ENCODE measurements around the gene GLRX2.
A peak's percentile ranks its signal among the peaks of the same experiment; 100 is the strongest.
"Not testable (repeated sequence)": the region's sequence is repeated elsewhere in the genome, so short reads cannot be mapped to it uniquely, and the experiment has no call there.

The GLRX2 gene, protein sequence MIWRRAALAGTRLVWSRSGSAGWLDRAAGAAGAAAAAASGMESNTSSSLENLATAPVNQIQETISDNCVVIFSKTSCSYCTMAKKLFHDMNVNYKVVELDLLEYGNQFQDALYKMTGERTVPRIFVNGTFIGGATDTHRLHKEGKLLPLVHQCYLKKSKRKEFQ

DNA sequence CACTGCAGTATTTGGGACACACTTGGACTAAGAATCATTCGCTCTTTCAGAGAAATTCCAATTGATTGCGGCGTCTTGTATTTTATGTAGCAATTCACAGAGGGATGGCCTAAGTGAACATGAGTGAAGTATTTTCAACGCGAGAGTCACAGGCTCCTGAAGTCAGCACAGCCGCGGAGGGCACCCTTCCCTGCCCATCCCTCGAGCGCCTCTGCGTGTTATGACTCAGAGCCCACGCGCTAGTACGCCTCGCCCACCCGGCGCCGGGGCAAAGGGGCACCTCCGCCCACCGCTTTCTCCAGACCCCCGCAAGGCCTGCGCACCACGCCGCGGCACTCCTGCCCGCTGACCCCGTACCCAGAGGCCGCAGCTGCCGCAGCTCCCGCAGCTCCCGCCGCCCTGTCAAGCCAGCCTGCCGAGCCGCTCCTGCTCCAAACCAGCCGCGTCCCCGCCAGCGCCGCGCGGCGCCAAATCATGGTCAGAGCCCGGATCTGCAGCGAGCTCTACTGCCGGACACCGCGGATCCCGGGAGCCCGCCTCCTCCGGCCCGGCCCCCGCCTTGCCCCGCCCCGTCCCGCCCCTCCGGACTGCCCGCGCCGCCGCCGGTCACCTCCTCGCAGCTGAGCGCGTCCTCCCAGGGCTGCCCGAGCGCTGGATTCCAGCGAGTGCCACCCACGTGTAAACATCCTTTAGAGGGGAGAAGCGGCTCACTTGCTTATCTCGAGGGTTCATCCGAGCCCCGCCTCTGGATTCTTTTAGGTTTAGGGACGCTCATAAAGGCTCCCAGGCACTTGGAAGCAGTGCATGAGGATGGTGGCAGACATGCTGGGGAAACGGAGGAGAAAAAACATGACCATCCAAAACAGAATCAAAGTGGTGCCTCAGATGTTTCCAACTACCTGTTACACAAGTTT, at the start of gene GLRX2:
Gene GLRX2 (minus strand): TSS at position 508 of the 914 bp plus-strand sequence. CDS start 32 bp downstream, at position 476.
- peak; percentile 59 for DNase-seq

DNA sequence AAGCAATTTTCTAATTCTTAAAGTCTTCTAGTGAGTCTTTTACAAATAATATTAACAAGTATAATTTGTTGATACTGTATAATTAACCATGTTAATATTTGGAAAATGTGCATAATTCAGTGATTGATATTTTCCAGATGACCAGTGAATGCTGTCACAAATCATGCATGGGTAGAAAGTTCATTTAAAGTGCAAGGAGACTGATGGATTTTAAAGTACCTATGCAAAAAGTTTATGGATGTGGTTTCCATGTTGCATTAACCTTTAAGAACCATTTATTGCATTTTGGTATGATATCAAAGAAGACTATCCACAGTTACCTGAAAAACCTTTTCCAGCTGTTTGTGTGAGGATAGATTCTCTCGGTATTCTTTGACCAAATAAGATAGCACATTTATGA, 39.8 kb upstream of the GLRX2 start:
- DNase-seq, result no peak

DNA sequence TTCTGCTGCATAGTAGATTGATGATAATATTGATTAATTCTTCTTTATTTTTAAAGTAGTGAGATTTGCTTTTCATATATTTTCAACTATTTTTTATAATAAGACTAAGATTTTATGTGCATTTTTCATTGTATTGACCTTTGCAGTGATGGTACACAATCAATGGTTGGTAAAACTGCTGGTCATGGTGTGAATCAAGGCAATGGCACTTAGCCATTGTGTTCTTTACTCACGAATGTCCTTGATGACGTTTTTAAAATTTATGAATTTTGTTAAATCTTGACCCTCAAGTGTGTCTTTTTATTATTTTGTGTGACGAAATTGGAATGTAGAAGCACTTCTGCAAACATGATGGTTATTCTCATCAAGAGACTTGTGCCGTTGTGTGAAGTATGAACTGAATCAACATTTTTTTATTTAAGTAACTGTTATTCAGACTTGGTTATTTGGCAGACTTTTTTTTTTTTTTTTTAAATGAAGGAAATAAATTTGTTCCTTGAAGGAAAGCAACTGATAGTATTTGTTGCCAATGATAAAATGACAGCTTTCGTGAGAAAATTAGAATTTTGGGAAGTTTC, 39.2 kb upstream of the GLRX2 start:
- no peak for DNase-seq

DNA sequence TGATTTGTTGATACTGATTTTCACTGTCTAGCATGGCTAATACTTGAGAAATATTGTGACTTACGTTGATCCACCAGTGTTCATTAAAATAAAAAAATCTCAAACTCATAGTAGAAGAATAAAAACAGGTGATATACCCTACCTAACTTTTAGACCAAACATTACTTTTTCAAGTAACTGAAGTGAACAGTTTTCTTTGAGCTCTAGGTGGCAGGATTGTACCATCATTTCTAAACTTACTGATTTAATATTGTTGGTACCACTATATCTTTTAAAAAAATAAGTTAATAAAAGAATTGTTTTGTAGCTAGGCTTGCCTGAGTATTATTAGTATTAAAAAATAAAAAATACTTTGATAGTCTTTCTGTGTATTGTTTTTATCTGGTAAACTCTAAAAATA, 38.1 kb upstream of the GLRX2 start:
- DNase-seq, result no peak

DNA sequence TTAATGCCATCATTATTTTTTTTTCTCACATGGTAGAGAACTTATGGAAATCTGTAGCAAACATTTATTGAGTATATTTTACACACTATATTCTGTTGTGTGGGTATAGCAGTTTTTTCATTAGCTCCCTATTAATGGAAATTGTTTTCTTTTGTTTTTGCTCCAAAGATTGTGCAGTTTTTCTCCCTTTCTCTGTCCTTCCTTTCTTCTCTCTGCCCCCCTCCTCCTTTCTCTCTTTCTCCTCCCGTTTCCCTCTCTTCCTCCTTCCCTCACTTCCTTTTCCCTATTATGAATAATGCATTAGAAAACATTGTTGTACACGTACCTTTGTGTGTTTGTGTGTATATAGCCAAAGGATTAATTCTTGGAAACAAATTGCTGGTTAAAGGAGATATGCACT, 37.2 kb upstream of the GLRX2 start:
- DNase-seq, result no peak

DNA sequence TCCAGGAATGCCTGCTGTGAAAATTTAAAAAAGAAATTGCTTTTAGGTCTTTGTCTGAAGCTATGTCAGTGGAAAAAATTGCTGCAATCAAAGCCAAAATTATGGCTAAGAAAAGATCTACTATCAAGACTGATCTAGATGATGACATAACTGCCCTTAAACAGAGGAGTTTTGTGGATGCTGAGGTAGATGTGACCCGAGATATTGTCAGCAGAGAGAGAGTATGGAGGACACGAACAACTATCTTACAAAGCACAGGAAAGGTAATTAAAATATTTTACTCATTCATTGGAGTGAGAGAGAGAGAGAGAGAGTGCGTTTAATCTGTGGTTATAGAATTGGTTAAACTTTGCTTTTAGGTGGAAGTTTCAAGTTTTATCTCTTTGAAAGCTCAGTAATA, 36.6 kb upstream of the GLRX2 start:
- DNase-seq, result no peak

DNA sequence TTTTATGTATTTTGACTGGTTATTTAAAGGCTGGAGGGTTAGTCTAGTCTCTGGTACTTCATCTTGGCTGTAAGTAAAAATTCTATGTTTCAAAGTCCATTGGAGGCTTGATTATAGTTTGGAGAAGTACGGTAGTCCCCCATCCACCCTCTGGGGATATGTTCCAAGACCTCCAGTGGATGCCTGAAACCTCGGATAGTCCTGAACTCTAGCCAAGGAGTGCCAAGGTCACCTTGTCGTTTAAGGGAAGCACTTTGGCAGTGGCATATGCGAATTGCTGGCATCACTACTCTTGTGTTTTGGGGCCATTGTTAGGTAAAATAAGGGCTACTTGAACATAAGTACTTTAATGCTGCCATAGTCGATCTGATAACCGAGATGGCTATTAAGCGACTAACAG, 35.0 kb upstream of the GLRX2 start:
- no peak for DNase-seq

DNA sequence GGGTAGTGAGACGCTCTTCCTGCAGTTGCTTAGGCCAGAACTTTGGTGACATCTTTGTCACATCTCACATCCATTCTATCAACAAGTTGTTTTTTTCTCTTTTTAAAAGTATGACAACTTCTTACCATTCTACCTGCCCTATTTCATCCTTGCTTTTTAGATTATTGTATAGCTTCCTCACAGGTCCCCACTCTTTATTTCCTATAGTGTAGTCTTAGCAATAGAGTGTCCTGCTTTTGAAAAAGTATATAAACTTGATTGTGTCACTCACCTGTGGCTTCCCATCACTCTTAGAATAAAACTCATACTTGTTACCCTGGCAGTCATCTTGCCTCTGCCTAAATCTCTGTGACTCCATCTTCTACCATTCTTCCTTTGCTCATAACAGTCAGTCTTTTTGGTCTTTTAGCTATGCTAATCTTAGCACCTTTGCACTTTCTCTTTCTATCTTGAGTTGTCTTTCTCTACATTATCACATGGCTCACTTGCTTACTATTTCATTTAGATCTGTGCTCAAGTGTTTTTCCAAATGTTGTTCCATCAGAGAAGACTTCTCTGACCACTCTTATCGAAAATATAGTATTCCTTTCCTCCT, 26.1 kb upstream of the GLRX2 start:
- no peak for DNase-seq

- DNase-seq, result no peak
Measured at GRCh38 chr1:193125369-193125768, 20.2 kb upstream of the GLRX2 start.

DNA sequence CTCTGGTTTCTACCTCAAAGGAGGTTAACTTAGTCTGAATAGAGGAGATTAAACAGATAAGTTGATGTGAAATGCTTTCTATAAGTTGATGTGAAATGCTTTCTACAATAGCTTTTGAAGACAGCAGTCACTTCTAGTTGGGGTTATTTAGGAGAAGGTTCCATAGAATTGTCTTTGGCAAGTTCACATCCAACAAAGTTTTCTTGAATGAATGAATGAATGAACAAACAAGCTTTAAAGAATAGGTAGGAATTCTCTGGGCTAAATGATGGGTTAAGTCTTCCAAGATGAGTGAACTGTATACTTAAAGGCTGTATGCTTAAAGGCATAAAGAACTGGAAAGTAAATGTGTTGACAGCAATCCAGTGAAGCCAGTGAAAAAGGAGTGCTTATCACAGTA, 18.5 kb upstream of the GLRX2 start:
- no peak for DNase-seq

- peak; percentile 97 for DNase-seq
Measured at GRCh38 chr1:193121616-193122593, 16.7 kb upstream of the GLRX2 start, which contains the start of gene CDC73. Gene CDC73 (plus strand): TSS chr1:193122031. CDS start chr1:193122201, 170 bp downstream.

DNA sequence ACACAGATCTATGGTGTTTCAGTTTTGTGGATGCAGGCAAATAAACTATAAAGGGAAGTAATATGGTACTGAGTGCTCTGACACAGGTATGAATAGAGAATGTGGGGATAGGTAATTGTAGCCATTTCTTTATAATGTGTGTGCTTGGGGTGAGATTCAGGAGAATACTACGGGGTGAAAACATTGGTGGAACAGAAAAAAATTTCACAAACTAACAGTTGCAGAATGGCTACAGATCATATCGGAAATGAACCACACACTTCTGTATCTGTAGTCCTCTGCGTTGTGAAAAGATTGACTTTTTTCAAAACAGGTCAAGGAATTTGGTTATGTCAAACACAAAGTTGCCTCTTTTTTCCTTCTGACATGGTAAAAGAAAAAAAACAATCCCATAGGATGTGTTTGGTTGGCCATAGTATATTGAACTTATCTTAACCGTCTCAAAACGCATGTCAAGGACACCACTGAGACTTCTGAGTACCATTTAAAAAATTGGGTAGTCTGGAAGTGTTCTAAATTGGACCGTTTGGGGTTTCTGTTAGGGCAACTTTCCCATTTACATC, 15.5 kb upstream of the GLRX2 start:
- DNase-seq, result no peak

- DNase-seq, result no peak
Measured at GRCh38 chr1:193118803-193119730, 13.9 kb upstream of the GLRX2 start.

- no peak for DNase-seq
Measured at GRCh38 chr1:193118194-193118593, 13.0 kb upstream of the GLRX2 start.

DNA sequence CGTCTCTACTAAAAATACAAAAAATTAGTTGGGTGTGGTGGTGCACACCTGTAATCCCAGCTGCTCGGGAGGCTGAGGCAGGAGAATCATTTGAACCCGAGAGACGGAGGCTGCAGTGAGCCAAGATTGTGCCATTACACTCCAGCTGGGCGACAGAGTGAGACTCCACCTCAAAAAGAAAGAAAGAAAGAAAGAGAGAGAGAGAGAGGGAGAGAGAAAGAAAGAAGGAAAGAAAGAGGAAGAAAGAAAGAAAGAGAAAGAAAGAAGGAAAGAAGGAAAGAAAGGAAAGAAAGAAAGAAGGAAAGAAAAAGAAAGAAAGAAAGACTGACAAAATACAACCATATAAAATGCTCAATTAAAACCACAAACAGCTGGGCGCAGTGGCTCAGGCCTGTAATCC, 12.0 kb upstream of the GLRX2 start:
- DNase-seq, result not testable (repeated sequence)

DNA sequence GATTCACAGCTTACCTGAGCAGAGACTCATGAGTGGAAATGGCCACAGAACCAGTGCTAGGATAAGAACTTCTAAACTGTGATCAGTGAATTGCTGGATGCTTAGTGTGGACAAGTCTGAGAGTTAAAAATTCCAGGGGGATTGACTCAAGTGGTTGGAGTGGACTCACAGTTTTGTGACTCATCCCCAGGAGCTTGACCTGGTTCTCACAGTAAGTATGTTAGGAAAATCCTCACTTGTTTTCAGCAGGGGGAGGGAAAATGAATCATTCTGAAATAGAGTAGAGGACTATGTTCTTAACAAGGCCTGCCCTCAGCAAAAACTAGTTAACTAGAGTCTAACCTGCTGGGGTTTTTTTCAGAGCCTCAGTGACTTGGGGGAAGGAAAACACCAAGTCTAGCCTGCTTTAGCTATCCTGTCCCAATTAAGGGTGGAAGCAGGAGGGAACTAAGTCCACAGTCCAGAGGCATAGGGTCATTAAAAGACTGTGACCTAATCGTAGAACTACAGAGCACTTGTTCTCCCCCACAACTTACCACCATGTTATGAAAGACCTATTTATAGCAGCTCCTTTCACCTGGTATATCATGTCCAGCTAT, 10.5 kb upstream of the GLRX2 start:
- no peak for DNase-seq

- DNase-seq, result no peak
Measured at GRCh38 chr1:193114485-193115095, 9.4 kb upstream of the GLRX2 start.

DNA sequence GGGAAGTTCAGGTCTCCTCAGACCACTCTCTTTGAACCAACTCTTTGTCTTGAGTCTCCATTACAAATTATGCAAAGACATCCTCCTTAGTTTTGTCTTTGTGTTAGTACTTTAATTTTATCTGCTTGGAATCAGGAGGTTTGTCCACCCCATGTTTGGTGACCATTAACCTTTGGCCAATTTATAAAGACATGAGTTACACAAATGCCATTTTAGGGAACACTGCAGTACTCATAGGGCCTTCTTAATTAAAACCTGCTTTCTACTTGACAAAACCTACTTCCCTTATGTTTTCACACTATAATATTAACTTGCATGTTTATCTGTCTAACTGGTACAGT, 8.7 kb upstream of the GLRX2 start:
- no peak for DNase-seq

GRCh38 chr1:193113258-193113991, 8.2 kb upstream of the GLRX2 start:
- no peak for DNase-seq

Data from SIG-M5 (cell line).